ENCODE measurements around the gene COMMD9.
A peak's percentile ranks its signal among the peaks of the same experiment; 100 is the strongest.

COMMD9 gene

DNA sequence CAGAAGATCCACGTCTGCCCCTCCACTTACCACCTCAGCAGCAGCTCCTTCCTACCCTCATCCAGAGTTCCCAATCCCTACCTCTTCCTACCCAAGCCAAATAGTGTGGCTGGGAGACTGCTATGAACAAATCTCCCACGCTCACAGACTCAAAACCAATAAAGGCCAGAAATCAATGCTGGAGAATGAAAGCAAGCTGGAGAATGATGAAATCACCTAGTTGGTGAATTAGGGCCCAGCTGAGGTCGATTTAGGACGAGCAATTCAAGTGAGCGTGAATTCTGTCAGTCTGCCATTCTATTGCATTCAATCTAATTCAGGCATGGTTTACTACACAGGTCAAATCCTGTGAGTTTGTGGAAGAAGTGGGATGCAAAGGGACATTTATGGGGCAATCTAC, 22.5 kb downstream of the COMMD9 start:
- no peaks in the 10 kb centered on the region for H3K79me2 ChIP-seq (ENCODE audit: insufficient read depth, low read length)
- no peaks in the 10 kb centered on the region for H3K27me3 ChIP-seq (ENCODE audit: insufficient read depth, low read length, poor library complexity, severe bottlenecking)
- H3K4me1 ChIP-seq (ENCODE audit: insufficient read depth, low read length, poor library complexity, severe bottlenecking), result peaks cover 4% of the 10 kb centered on the region
- H2AFZ ChIP-seq (ENCODE audit: low read length), result no peak overlapping the region
- no peaks in the 10 kb centered on the region for H3K36me3 ChIP-seq (ENCODE audit: insufficient read depth, low read length)
- H3F3A ChIP-seq (ENCODE audit: low read depth), result no peaks in the 10 kb centered on the region
- no peak overlapping the region for H3K4me2 ChIP-seq (ENCODE audit: low read depth, low read length, poor library complexity, severe bottlenecking)
- no peaks in the 10 kb centered on the region for H4K20me1 ChIP-seq (ENCODE audit: insufficient read depth, low read length, poor library complexity, severe bottlenecking)
- H3K9me3 ChIP-seq (ENCODE audit: insufficient read depth, low read depth, low read length), result no peaks in the 10 kb centered on the region
- no peak overlapping the region for H3K4me3 ChIP-seq (ENCODE audit: low read length, poor library complexity, severe bottlenecking)
- TF ChIP-seq EZH2phosphoT487 (IDR thresholded peaks at IDR 0.05; ENCODE audit: borderline replicate concordance) (no peak), CTCF (conservative IDR thresholded peaks at IDR 0.05; ENCODE audit: low read length) (no peak)
- no peak overlapping the region for H3K9ac ChIP-seq (ENCODE audit: low read depth, low read length, poor library complexity, severe bottlenecking)
- H3K9me2 ChIP-seq (replicated peaks; ENCODE audit: low read depth, low read length), result no peaks in the 10 kb centered on the region

DNA sequence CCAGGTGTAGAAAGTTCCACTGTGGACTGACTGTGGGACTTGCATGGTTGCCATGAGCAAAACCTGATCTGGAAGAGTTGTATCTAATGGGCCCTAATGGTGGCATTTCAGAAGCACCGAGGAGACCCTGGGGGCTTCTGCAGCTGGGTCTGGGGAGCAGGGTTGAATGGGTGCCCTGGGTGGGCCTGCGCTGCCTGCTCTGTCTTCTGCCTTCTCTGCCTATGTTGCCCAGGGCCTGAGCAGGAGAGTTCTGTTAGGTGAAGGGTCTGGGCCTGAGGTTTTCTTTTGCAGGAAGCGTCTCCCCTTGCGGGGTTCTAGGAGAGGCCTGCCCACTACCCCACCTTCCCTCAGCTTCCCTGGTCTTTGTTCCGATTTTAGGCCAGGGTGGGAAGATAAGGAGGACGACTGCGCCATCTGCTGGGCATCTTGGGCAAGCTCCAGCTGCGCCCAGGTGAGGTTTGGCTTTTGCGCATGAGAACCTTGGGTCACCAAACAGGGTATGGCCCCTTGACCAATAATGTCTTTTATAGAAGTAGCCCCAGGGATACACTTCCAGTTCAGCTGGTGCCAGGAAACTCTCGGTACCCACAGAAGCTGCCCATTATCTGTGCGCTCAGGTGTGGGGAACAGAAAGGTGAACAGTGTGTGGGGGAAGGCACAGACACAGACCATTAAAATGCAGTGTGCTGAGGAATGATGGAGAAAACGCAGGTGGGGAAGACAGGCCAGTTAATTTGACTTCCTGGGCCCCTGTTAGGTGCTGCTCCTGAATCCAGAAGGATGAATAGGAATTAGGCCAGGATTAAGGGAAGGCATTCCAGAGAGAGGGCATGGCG, 23.2 kb downstream of the COMMD9 start:
- no peaks in the 10 kb centered on the region for H3K9me3 ChIP-seq (ENCODE audit: insufficient read depth, low read depth, low read length)
- no peaks in the 10 kb centered on the region for H4K20me1 ChIP-seq (ENCODE audit: insufficient read depth, low read length, poor library complexity, severe bottlenecking)
- H2AFZ ChIP-seq (ENCODE audit: low read length), result peak overlapping the region; percentile 43
- no peak overlapping the region for H3K9ac ChIP-seq (ENCODE audit: low read depth, low read length, poor library complexity, severe bottlenecking)
- no peaks in the 10 kb centered on the region for H3K4me1 ChIP-seq (ENCODE audit: insufficient read depth, low read length, poor library complexity, severe bottlenecking)
- TF ChIP-seq EZH2phosphoT487 (IDR thresholded peaks at IDR 0.05; ENCODE audit: borderline replicate concordance), result no peak
- TF ChIP-seq CTCF (conservative IDR thresholded peaks at IDR 0.05; ENCODE audit: low read length), result peak; percentile 96
- H3K36me3 ChIP-seq (ENCODE audit: insufficient read depth, low read length), result no peaks in the 10 kb centered on the region
- H3K79me2 ChIP-seq (ENCODE audit: insufficient read depth, low read length), result no peaks in the 10 kb centered on the region
- no peaks in the 10 kb centered on the region for H3K9me2 ChIP-seq (replicated peaks; ENCODE audit: low read depth, low read length)
- H3K27me3 ChIP-seq (ENCODE audit: insufficient read depth, low read length, poor library complexity, severe bottlenecking), result no peaks in the 10 kb centered on the region
- H3K4me3 ChIP-seq (ENCODE audit: low read length, poor library complexity, severe bottlenecking), result no peak overlapping the region
- H3K4me2 ChIP-seq (ENCODE audit: low read depth, low read length, poor library complexity, severe bottlenecking), result peak overlapping the region; percentile 38
- H3F3A ChIP-seq (ENCODE audit: low read depth), result no peaks in the 10 kb centered on the region

DNA sequence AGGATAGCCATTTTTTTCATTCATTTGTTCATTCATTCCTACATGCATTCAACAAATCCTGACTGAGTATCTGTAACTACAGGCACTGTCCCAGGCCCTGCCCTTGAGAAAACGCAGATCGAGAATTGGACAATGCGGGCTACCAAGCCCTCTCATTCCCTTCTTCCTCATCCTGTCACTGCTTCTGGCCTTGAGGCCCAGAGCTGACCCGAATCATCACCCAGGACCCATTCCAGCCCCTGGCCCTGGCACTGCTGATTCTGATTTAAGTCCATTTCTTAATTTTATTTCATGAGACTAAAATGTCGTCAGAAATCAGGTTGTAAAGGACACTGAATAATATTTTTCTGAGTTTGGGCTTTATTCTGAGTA, 24.3 kb downstream of the COMMD9 start:
- Histone ChIP-seq H3K36me3 (ENCODE audit: insufficient read depth, low read length) (no peaks in the 10 kb centered on the region), H3K9me3 (ENCODE audit: insufficient read depth, low read depth, low read length) (no peaks in the 10 kb centered on the region), H2AFZ (ENCODE audit: low read length) (no peak overlapping the region), H3K4me1 (ENCODE audit: insufficient read depth, low read length, poor library complexity, severe bottlenecking) (no peaks in the 10 kb centered on the region), H3K27me3 (ENCODE audit: insufficient read depth, low read length, poor library complexity, severe bottlenecking) (no peaks in the 10 kb centered on the region), H3K4me3 (ENCODE audit: low read length, poor library complexity, severe bottlenecking) (no peak overlapping the region), H3K4me2 (ENCODE audit: low read depth, low read length, poor library complexity, severe bottlenecking) (no peak overlapping the region), H4K20me1 (ENCODE audit: insufficient read depth, low read length, poor library complexity, severe bottlenecking) (no peaks in the 10 kb centered on the region), H3K9ac (ENCODE audit: low read depth, low read length, poor library complexity, severe bottlenecking) (no peak overlapping the region), H3K9me2 (replicated peaks; ENCODE audit: low read depth, low read length) (no peaks in the 10 kb centered on the region), H3K79me2 (ENCODE audit: insufficient read depth, low read length) (no peaks in the 10 kb centered on the region), H3F3A (ENCODE audit: low read depth) (no peaks in the 10 kb centered on the region)
- TF ChIP-seq CTCF (conservative IDR thresholded peaks at IDR 0.05; ENCODE audit: low read length) (no peak), EZH2phosphoT487 (IDR thresholded peaks at IDR 0.05; ENCODE audit: borderline replicate concordance) (no peak)
